DND-41 (cell line): ENCODE measurements around the gene TM9SF2.

ENCODE experiments used
- EZH2 ChIP-seq: IDR thresholded peaks from 3 replicates; pipeline ENCODE4 v1.6.1; 2012; ENCODE audit warnings: borderline replicate concordance, low read depth, mild to moderate bottlenecking, moderate library complexity, low read length, inconsistent platforms; ENCODE audit not compliant: severe bottlenecking
- TF ChIP-seq, protein P1 (sequence below): IDR thresholded peaks from 2 replicates; pipeline ENCODE4 v1.5.1; 2012; ENCODE audit warnings: borderline replicate concordance, low read length, moderate library complexity, mild to moderate bottlenecking; ENCODE audit not compliant: poor library complexity, severe bottlenecking; ENCODE audit errors: extremely low read depth

- TF ChIP-seq, protein P1, sequence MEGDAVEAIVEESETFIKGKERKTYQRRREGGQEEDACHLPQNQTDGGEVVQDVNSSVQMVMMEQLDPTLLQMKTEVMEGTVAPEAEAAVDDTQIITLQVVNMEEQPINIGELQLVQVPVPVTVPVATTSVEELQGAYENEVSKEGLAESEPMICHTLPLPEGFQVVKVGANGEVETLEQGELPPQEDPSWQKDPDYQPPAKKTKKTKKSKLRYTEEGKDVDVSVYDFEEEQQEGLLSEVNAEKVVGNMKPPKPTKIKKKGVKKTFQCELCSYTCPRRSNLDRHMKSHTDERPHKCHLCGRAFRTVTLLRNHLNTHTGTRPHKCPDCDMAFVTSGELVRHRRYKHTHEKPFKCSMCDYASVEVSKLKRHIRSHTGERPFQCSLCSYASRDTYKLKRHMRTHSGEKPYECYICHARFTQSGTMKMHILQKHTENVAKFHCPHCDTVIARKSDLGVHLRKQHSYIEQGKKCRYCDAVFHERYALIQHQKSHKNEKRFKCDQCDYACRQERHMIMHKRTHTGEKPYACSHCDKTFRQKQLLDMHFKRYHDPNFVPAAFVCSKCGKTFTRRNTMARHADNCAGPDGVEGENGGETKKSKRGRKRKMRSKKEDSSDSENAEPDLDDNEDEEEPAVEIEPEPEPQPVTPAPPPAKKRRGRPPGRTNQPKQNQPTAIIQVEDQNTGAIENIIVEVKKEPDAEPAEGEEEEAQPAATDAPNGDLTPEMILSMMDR = no peak
- TF ChIP-seq EZH2 = no peak
Observed at GRCh38 chr13:99501848-99502301, 603 bp downstream of the TM9SF2 start.
